Peyer's patch (tissue), 4 donors: ENCODE results near the gene UMODL1.

Experiments used
- POLR2A ChIP-seq, 2 donors: fragments of 450-650 bp; IDR thresholded peaks; one replicate each; pipeline ENCODE4 v1.5.1; 2017; ENCODE audit warnings: antibody characterized with exemption in 2 of 2, mild to moderate bottlenecking in 2 of 2, moderate library complexity in 2 of 2
- TF ChIP-seq, protein P1 (sequence below), 6 experiments: fragments of 450-650 bp in 4 of 6; fragments of 200-600 bp in 2 of 6; sonication (generic) in 1 of 6; IDR thresholded peaks; one replicate each; pipeline ENCODE4 v1.5.1; 2017 to 2019; ENCODE audit warnings: antibody characterized with exemption in 6 of 6, mild to moderate bottlenecking in 3 of 6, moderate library complexity in 1 of 6

DNA sequence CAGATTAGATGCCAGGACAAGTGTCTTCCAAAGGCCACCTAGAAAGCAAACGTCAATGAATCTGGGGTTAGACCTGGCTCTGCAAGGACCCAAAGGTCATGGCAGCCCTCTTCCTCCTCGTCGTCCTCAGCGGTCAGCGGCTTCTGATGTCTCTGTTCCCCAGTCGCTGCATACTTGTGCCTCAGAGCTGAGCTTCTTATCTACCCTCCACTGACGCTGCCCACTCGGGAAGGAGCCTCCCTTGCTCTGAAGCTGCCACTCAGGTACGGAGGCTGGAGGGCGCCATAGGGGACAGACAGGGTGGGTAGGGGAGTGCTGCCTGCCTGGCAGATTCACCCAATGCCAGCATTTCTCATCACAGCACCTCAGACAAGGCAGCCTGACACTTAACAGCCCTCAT, 11.4 kb upstream of the UMODL1 start:
- TF ChIP-seq, protein P1, sequence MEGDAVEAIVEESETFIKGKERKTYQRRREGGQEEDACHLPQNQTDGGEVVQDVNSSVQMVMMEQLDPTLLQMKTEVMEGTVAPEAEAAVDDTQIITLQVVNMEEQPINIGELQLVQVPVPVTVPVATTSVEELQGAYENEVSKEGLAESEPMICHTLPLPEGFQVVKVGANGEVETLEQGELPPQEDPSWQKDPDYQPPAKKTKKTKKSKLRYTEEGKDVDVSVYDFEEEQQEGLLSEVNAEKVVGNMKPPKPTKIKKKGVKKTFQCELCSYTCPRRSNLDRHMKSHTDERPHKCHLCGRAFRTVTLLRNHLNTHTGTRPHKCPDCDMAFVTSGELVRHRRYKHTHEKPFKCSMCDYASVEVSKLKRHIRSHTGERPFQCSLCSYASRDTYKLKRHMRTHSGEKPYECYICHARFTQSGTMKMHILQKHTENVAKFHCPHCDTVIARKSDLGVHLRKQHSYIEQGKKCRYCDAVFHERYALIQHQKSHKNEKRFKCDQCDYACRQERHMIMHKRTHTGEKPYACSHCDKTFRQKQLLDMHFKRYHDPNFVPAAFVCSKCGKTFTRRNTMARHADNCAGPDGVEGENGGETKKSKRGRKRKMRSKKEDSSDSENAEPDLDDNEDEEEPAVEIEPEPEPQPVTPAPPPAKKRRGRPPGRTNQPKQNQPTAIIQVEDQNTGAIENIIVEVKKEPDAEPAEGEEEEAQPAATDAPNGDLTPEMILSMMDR (IDR thresholded peaks at IDR 0.05): no peak
- no peak for TF ChIP-seq POLR2A (IDR thresholded peaks at IDR 0.05)
